Breast epithelium (tissue), 4 donors: ENCODE results near the gene PTAR1. TPM values are rescaled to one million over a fixed set of nuclear protein-coding genes. Genes with fewer than 3 reads are reported as not detected.

Source experiments
- DNase-seq, 2 donors: peaks; one replicate each; pipeline ENCODE4 v3.0.0-alpha.2; 2019; ENCODE audit warnings: low spot score in 2 of 2
- H3K27ac ChIP-seq, 2 donors: fragments of 200-600 bp; sonication (generic) in 1 of 2; one replicate each; pipeline ENCODE4 v1.5.1; 2016 to 2019; ENCODE audit warnings: mild to moderate bottlenecking in 1 of 2
- H3K27me3 ChIP-seq, 2 donors: fragments of 200-600 bp; sonication (generic) in 1 of 2; one replicate each; pipeline versions ENCODE4 v1.5.1 to v1.6.0; 2017 to 2019; ENCODE audit warnings: control low read depth in 1 of 2, mild to moderate bottlenecking in 1 of 2
- H3K36me3 ChIP-seq: fragments of 200-600 bp; one replicate; pipeline ENCODE4 v1.5.1; 2019
- H3K4me1 ChIP-seq, 2 donors: fragments of 200-600 bp; sonication (generic); one replicate each; pipeline ENCODE4 v1.5.1; 2016 to 2019; ENCODE audit warnings: control low read depth in 1 of 2
- H3K4me3 ChIP-seq, 3 donors: fragments of 200-600 bp; sonication (generic); 1 replicate in 2 of 3; 2 replicates in 1 of 3; pipeline ENCODE4 v1.5.1; 2016 to 2019; ENCODE audit warnings: mild to moderate bottlenecking in 3 of 3, moderate library complexity in 2 of 3
- H3K9me3 ChIP-seq, 2 donors: fragments of 200-600 bp; sonication (generic) in 1 of 2; one replicate each; pipeline ENCODE4 v1.5.1; 2016 to 2019; ENCODE audit warnings: control low read depth in 1 of 2
- CTCF ChIP-seq, 3 donors: fragments of 450-650 bp; IDR thresholded peaks; one replicate each; pipeline ENCODE4 v1.5.1; 2016 to 2017; ENCODE audit warnings: antibody characterized with exemption in 3 of 3, mild to moderate bottlenecking in 3 of 3, moderate library complexity in 3 of 3
- POLR2A ChIP-seq: fragments of 450-650 bp; IDR thresholded peaks from one replicate; pipeline ENCODE4 v1.6.1; 2016; ENCODE audit warnings: antibody characterized with exemption, mild to moderate bottlenecking, moderate library complexity
- POLR2AphosphoS5 ChIP-seq, 3 donors: sonication (generic); formaldehyde crosslinking; IDR thresholded peaks; one replicate each; pipeline ENCODE4 v1.6.1; 2017; ENCODE audit warnings: antibody characterized with exemption in 3 of 3
- intact Hi-C: fragments of 100-400 bp; cut with DNase I; formaldehyde crosslinking; loops from one replicate; pipeline ENCODE4 v1.15.1; 2023; ENCODE audit warnings: low total_unique reads
- total RNA-seq, 3 donors: library from RNA; depleted of rRNA; stranded (reverse); fragments of >200 nt; gene quantifications; one replicate each; pipeline ENCODE4 v1.1.0, GENCODE V29; 2016

PTAR1 gene
- total RNA-seq, 3 donors from 2014 or later = 80.3 to 114 (median 82.9) TPM

- intact Hi-C loops = no loop called here
- Histone ChIP-seq H3K9me3 (no peaks in the 10 kb centered on the region), H3K36me3 (no peaks in the 10 kb centered on the region), H3K4me3 (no peak overlapping the region), H3K4me1 (no peaks in the 10 kb centered on the region), H3K27me3 (no peaks in the 10 kb centered on the region), H3K27ac (no peak overlapping the region)
- TF ChIP-seq CTCF (IDR thresholded peaks at IDR 0.05) (no peak), POLR2AphosphoS5 (IDR thresholded peaks at IDR 0.05) (no peak), POLR2A (no peak)
- DNase-seq = no peak
Measured at GRCh38 chr9:69753830-69754229, 6.0 kb downstream of the PTAR1 start.

- Histone ChIP-seq H3K4me3 (no peak overlapping the region), H3K27me3 (no peaks in the 10 kb centered on the region), H3K4me1 (no peaks in the 10 kb centered on the region), H3K9me3 (no peaks in the 10 kb centered on the region), H3K36me3 (no peaks in the 10 kb centered on the region), H3K27ac (peak overlapping the region in 1 of 2 donors; percentile 43)
- TF ChIP-seq POLR2A (no peak), POLR2AphosphoS5 (IDR thresholded peaks at IDR 0.05) (no peak), CTCF (IDR thresholded peaks at IDR 0.05) (no peak)
- intact Hi-C loops = no loop called here
- DNase-seq = no peak
Measured at GRCh38 chr9:69750085-69750484, 9.7 kb downstream of the PTAR1 start.

GRCh38 chr9:69748304-69748703, 11.5 kb downstream of the PTAR1 start:
- DNase-seq = no peak
- no peak for TF ChIP-seq CTCF (IDR thresholded peaks at IDR 0.05)
- TF ChIP-seq POLR2A = no peak
- no peak for TF ChIP-seq POLR2AphosphoS5 (IDR thresholded peaks at IDR 0.05)

GRCh38 chr9:69746859-69747560, 12.8 kb downstream of the PTAR1 start:
- no peak overlapping the region for H3K4me3 ChIP-seq
- intact Hi-C loops = no loop called here
- no peak overlapping the region for H3K27ac ChIP-seq
- H3K36me3 ChIP-seq = no peaks in the 10 kb centered on the region
- TF ChIP-seq POLR2AphosphoS5 (IDR thresholded peaks at IDR 0.05) (no peak), POLR2A (no peak), CTCF (IDR thresholded peaks at IDR 0.05) (no peak)
- no peaks in the 10 kb centered on the region for H3K27me3 ChIP-seq
- H3K4me1 ChIP-seq = no peaks in the 10 kb centered on the region
- no peak for DNase-seq
- no peaks in the 10 kb centered on the region for H3K9me3 ChIP-seq

More at GRCh38 chr9:69748304-69748703, 11.5 kb downstream of the PTAR1 start:
- Histone ChIP-seq H3K36me3 (no peaks in the 10 kb centered on the region), H3K4me3 (no peak overlapping the region), H3K9me3 (no peaks in the 10 kb centered on the region), H3K4me1 (no peaks in the 10 kb centered on the region), H3K27me3 (no peaks in the 10 kb centered on the region), H3K27ac (no peak overlapping the region)
- intact Hi-C loops = no loop called here

GRCh38 chr9:69745716-69746437, 13.9 kb downstream of the PTAR1 start:
- Histone ChIP-seq H3K9me3 (no peaks in the 10 kb centered on the region), H3K4me3 (no peak overlapping the region), H3K27me3 (no peaks in the 10 kb centered on the region), H3K36me3 (no peaks in the 10 kb centered on the region), H3K4me1 (no peaks in the 10 kb centered on the region), H3K27ac (no peak overlapping the region)
- intact Hi-C loops = no loop called here
- TF ChIP-seq CTCF (IDR thresholded peaks at IDR 0.05) (no peak), POLR2AphosphoS5 (IDR thresholded peaks at IDR 0.05) (no peak), POLR2A (no peak)
- no peak for DNase-seq
